ENCODE results near the gene SIDT2. TPM values are rescaled to one million over a fixed set of nuclear protein-coding genes. Genes with fewer than 3 reads are reported as not detected.

SIDT2 gene
- total RNA-seq, 3 donors from 2014 or later (not counting 1 experiment from before 2014, with no cell fraction given), result 80.0 to 111 (median 82.0) TPM

DNA sequence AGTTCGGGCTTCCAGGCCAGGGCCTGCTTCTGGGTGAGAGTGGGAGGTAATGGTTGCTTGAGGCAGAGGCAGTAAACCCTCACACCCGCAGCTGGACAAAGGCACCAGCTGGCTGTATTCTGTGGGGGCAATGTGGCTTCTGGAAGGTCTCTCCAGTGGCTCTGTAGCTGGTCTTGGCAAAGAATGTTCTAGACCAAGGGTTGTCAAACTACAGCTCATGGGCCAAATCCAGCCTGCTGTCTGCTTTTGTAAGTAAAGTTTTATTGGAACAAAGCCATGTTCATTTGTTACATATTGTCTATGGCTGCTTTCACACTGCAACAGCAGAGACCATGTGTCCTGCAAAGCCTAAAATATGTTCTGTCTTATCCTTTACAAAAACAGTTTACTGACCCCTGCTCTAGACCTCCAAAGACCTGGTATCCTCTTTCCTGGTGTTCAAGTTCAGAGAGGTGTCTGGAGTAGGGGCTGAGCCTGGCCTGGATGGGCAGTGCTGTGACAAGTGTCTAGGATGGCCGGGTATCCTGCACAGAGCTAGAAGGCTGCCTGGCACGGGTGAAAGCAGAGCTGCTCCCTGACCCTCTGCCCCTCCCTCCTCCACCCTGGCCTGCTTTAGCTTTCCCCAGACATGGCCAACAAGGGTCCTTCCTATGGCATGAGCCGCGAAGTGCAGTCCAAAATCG, 24.0 kb downstream of the SIDT2 start:
- no peak for DNase-seq
- Histone ChIP-seq H3K27ac (ENCODE audit: low read length) (no peak overlapping the region), H3K36me3 (ENCODE audit: control insufficient read depth, insufficient read depth, low read length) (peaks cover 25% of the 10 kb centered on the region), H3K27me3 (ENCODE audit: control insufficient read depth, insufficient read depth, low read length) (no peaks in the 10 kb centered on the region), H3K9me3 (ENCODE audit: control insufficient read depth, insufficient read depth, low read length) (no peaks in the 10 kb centered on the region), H3K4me1 (ENCODE audit: control insufficient read depth, insufficient read depth, low read length) (peaks cover 6% of the 10 kb centered on the region), H3K4me3 (ENCODE audit: low read length) (no peak overlapping the region)
- 97% methylated on average over 7 of the region's 7 CpGs for WGBS (ENCODE audit: insufficient coverage)
- TF ChIP-seq, protein P1, sequence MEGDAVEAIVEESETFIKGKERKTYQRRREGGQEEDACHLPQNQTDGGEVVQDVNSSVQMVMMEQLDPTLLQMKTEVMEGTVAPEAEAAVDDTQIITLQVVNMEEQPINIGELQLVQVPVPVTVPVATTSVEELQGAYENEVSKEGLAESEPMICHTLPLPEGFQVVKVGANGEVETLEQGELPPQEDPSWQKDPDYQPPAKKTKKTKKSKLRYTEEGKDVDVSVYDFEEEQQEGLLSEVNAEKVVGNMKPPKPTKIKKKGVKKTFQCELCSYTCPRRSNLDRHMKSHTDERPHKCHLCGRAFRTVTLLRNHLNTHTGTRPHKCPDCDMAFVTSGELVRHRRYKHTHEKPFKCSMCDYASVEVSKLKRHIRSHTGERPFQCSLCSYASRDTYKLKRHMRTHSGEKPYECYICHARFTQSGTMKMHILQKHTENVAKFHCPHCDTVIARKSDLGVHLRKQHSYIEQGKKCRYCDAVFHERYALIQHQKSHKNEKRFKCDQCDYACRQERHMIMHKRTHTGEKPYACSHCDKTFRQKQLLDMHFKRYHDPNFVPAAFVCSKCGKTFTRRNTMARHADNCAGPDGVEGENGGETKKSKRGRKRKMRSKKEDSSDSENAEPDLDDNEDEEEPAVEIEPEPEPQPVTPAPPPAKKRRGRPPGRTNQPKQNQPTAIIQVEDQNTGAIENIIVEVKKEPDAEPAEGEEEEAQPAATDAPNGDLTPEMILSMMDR (IDR thresholded peaks at IDR 0.05), result no peak
- Mint-ChIP-seq H3K36me3 (peaks cover 8% of the 10 kb centered on the region), H3K4me1 (peaks cover 0 to 10% of the 10 kb centered on the region in 2 donors), H3K4me3 (no peak overlapping the region), H3K27ac (peak overlapping the region; percentile 45 to 77), H3K27me3 (ENCODE audit: low read depth in 2 of 2) (no peaks in the 10 kb centered on the region), H3K9me3 (no peaks in the 10 kb centered on the region)
- no peak for ATAC-seq
- intact Hi-C loops (cut with micrococcal nuclease), result no loop called here

- DNase-seq (no peak), ATAC-seq (no peak)
- TF ChIP-seq, protein P1 (IDR thresholded peaks at IDR 0.05), result no peak
- Histone ChIP-seq H3K27ac (ENCODE audit: low read length) (no peak overlapping the region), H3K4me1 (ENCODE audit: control insufficient read depth, insufficient read depth, low read length) (peaks cover 6% of the 10 kb centered on the region), H3K27me3 (ENCODE audit: control insufficient read depth, insufficient read depth, low read length) (no peaks in the 10 kb centered on the region), H3K9me3 (ENCODE audit: control insufficient read depth, insufficient read depth, low read length) (no peaks in the 10 kb centered on the region), H3K36me3 (ENCODE audit: control insufficient read depth, insufficient read depth, low read length) (peaks cover 25% of the 10 kb centered on the region), H3K4me3 (ENCODE audit: low read length) (no peak overlapping the region)
- H3K27me3 Mint-ChIP-seq (ENCODE audit: low read depth in 2 of 2), result no peaks in the 10 kb centered on the region
- H3K4me1 Mint-ChIP-seq, result peaks cover 0 to 10% of the 10 kb centered on the region in 2 donors
- 93% methylated on average over 10 of the region's 10 CpGs for WGBS (ENCODE audit: insufficient coverage)
- intact Hi-C loops (cut with micrococcal nuclease), result no loop called here
- no peak overlapping the region for H3K4me3 Mint-ChIP-seq
- H3K27ac Mint-ChIP-seq, result peak overlapping the region; percentile 45 to 77
- peaks cover 8% of the 10 kb centered on the region for H3K36me3 Mint-ChIP-seq
- no peaks in the 10 kb centered on the region for H3K9me3 Mint-ChIP-seq
These were observed 24.5 kb downstream of the SIDT2 start for GRCh38 chr11:117203069-117203407.

DNA sequence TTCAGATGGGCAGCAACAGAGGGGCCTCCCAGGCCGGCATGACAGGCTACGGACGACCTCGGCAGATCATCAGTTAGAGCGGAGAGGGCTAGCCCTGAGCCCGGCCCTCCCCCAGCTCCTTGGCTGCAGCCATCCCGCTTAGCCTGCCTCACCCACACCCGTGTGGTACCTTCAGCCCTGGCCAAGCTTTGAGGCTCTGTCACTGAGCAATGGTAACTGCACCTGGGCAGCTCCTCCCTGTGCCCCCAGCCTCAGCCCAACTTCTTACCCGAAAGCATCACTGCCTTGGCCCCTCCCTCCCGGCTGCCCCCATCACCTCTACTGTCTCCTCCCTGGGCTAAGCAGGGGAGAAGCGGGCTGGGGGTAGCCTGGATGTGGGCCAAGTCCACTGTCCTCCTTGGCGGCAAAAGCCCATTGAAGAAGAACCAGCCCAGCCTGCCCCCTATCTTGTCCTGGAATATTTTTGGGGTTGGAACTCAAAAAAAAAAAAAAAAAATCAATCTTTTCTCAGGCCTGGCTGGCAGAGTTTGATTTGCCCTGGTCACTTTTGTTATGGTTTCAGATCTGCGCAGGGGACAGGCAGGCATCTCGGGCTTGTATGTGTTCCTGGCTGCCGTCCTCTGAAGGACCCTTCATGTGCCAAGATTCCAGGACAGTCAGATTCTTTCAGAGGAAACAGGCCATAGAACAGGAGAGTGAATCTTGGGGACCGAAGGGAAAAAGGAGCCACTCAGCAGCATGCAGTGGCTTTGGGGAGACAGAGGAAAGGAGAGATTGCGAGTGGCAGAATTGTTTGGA, 25.9 kb downstream of the SIDT2 start:
- intact Hi-C loops (cut with micrococcal nuclease), result no loop called here
- TF ChIP-seq, protein P1 (IDR thresholded peaks at IDR 0.05), result no peak
- H3K27me3 Mint-ChIP-seq (ENCODE audit: low read depth in 2 of 2), result no peaks in the 10 kb centered on the region
- H3K9me3 ChIP-seq (ENCODE audit: control insufficient read depth, insufficient read depth, low read length), result no peaks in the 10 kb centered on the region
- no peak for DNase-seq
- no peaks in the 10 kb centered on the region for H3K9me3 Mint-ChIP-seq
- no peak for ATAC-seq
- H3K27ac Mint-ChIP-seq, result peak overlapping the region; percentile 67 to 77
- peaks cover 25% of the 10 kb centered on the region for H3K36me3 ChIP-seq (ENCODE audit: control insufficient read depth, insufficient read depth, low read length)
- peaks cover 0 to 10% of the 10 kb centered on the region in 2 donors for H3K4me1 Mint-ChIP-seq
- no peak overlapping the region for H3K4me3 Mint-ChIP-seq
- no peaks in the 10 kb centered on the region for H3K27me3 ChIP-seq (ENCODE audit: control insufficient read depth, insufficient read depth, low read length)
- H3K4me1 ChIP-seq (ENCODE audit: control insufficient read depth, insufficient read depth, low read length), result peaks cover 6% of the 10 kb centered on the region
- WGBS (ENCODE audit: insufficient coverage), result 96% methylated on average over 17 of the region's 17 CpGs
- H3K4me3 ChIP-seq (ENCODE audit: low read length), result no peak overlapping the region
- no peak overlapping the region for H3K27ac ChIP-seq (ENCODE audit: low read length)
- peaks cover 8% of the 10 kb centered on the region for H3K36me3 Mint-ChIP-seq
